Erythroblast (primary cell): ENCODE data around the gene DNHD1.

Experiments used
- GATA1 ChIP-seq: IDR thresholded peaks from 2 replicates; pipeline ENCODE4 v1.6.1; 2011; ENCODE audit warnings: low read depth, mild to moderate bottlenecking, control low read depth, low read length, moderate library complexity
- POLR2A ChIP-seq: IDR thresholded peaks from 2 replicates; pipeline ENCODE4 v1.6.1; 2011; ENCODE audit warnings: mild to moderate bottlenecking, low read length

GRCh38 chr11:6571434-6572008 is 74.4 kb downstream of the DNHD1 start:
- TF ChIP-seq POLR2A (no peak), GATA1 (no peak)
